Keratinocyte (primary cell): ENCODE data around the gene SIMC1. TPM values are rescaled to one million over a fixed set of nuclear protein-coding genes. Genes with fewer than 3 reads are reported as not detected.
A peak's percentile ranks its signal among the peaks of the same experiment; 100 is the strongest.

Experiments used
- DNase-seq: peaks from one replicate; pipeline ENCODE4 v3.0.0-alpha.2; 2011; ENCODE audit warnings: low read depth, missing footprints, low spot score
- FAIRE-seq: peaks from 2 replicates; lab custom pipeline; 2011; peaks lifted over from hg19 to GRCh38; lab: Jason Lieb, UNC
- H2AFZ ChIP-seq: 2 replicates; pipeline ENCODE4 v1.6.0; 2012; ENCODE audit warnings: low read length, control low read depth, inconsistent platforms; ENCODE audit not compliant: control insufficient read depth
- H3K27ac ChIP-seq: 2 replicates; pipeline ENCODE4 v1.5.1; 2011; ENCODE audit warnings: low read length; ENCODE audit not compliant: control insufficient read depth, insufficient read depth
- H3K27me3 ChIP-seq: 3 replicates; pipeline ENCODE4 v1.6.0; 2011; ENCODE audit warnings: low read length; ENCODE audit not compliant: control insufficient read depth, insufficient read depth; ENCODE audit errors: extremely low read depth
- H3K36me3 ChIP-seq, 2 experiments: 2 replicates in 1 of 2; 3 replicates in 1 of 2; pipeline ENCODE4 v1.5.1; 2011; ENCODE audit warnings: low read length in 2 of 2, mild to moderate bottlenecking in 1 of 2; ENCODE audit not compliant: control insufficient read depth in 2 of 2, insufficient read depth in 2 of 2; ENCODE audit errors: extremely low read depth in 1 of 2
- H3K4me1 ChIP-seq: 3 replicates; pipeline ENCODE4 v1.5.1; 2011; ENCODE audit warnings: low read length; ENCODE audit not compliant: control insufficient read depth, insufficient read depth; ENCODE audit errors: extremely low read depth
- H3K4me2 ChIP-seq: 3 replicates; pipeline ENCODE4 v1.6.0; 2011; ENCODE audit warnings: low read depth, low read length; ENCODE audit not compliant: control insufficient read depth, insufficient read depth; ENCODE audit errors: extremely low read depth
- H3K4me3 ChIP-seq, 3 experiments: fragments of 200-600 bp in 1 of 3; sonication (generic) in 1 of 3; 2 replicates in 2 of 3; 3 replicates in 1 of 3; pipeline ENCODE4 v1.5.1; 2011 to 2016; ENCODE audit warnings: low read length in 3 of 3, mild to moderate bottlenecking in 3 of 3, control low read depth in 2 of 3, inconsistent platforms in 1 of 3, low read depth in 1 of 3, mixed read lengths in 1 of 3, mixed run types in 1 of 3, moderate library complexity in 1 of 3; ENCODE audit not compliant: control insufficient read depth in 2 of 3, insufficient read depth in 2 of 3; ENCODE audit errors: extremely low read depth in 1 of 3
- H3K79me2 ChIP-seq: 2 replicates; pipeline ENCODE4 v1.6.0; 2012; ENCODE audit warnings: low read length; ENCODE audit not compliant: control insufficient read depth, insufficient read depth
- H3K9ac ChIP-seq: 3 replicates; pipeline ENCODE4 v1.6.0; 2011; ENCODE audit warnings: low read length; ENCODE audit not compliant: control insufficient read depth, insufficient read depth; ENCODE audit errors: extremely low read depth
- H3K9me1 ChIP-seq: 3 replicates; pipeline ENCODE4 v1.6.0; 2011; ENCODE audit warnings: low read length; ENCODE audit not compliant: control insufficient read depth, insufficient read depth; ENCODE audit errors: extremely low read depth
- H3K9me3 ChIP-seq: 2 replicates; pipeline ENCODE4 v1.5.1; 2012; ENCODE audit warnings: low read depth, low read length; ENCODE audit not compliant: control insufficient read depth
- H4K20me1 ChIP-seq: 3 replicates; pipeline ENCODE4 v1.6.0; 2011; ENCODE audit warnings: low read length; ENCODE audit not compliant: control insufficient read depth, insufficient read depth; ENCODE audit errors: extremely low read depth
- EZH2 ChIP-seq: IDR thresholded peaks from one replicate; pipeline ENCODE4 v1.6.1; 2012; ENCODE audit warnings: inconsistent platforms, mild to moderate bottlenecking, low read length, moderate library complexity
- dilution Hi-C: fragments of 300-500 bp; cut with MboI; formaldehyde crosslinking; loops from one replicate; pipeline ENCODE4 v1.7.0; 2020; ENCODE audit warnings: low sequenced_read_pairs; ENCODE audit not compliant: extremely low pct_ligation_motif_present
- polyA plus RNA-seq, 5 experiments: library from polyadenylated mRNA; depleted of rRNA in 3 of 5; stranded (reverse) in 3 of 5; stranded (forward) in 1 of 5; unstranded in 1 of 5; fragments of >200 nt; gene quantifications; 1 replicate in 1 of 5; 2 replicates in 3 of 5; 3 replicates in 1 of 5; pipeline versions ENCODE4 v1.2.1 to v1.2.3, GENCODE V29; 2011 to 2012; ENCODE audit warnings: missing spikeins in 2 of 5, low read depth in 1 of 5, low replicate concordance in 1 of 5
- TF ChIP-seq, protein P1 (sequence below), 3 experiments: IDR thresholded peaks in 1 of 3; conservative IDR thresholded peaks in 1 of 3; optimal IDR thresholded peaks in 1 of 3; 2 replicates in 2 of 3; 3 replicates in 1 of 3; pipeline versions ENCODE3 to v1.5.1; 2011; ENCODE audit warnings: low read length in 3 of 3, mild to moderate bottlenecking in 3 of 3, moderate library complexity in 2 of 3, control low read depth in 1 of 3, inconsistent platforms in 1 of 3; ENCODE audit not compliant: insufficient read depth in 2 of 3; ENCODE audit errors: extremely low read depth in 1 of 3

The SIMC1 gene
- polyA plus RNA-seq, 1 donor (not counting 4 experiments of a cell fraction or from before 2014, with no cell fraction given) = 5.2 TPM

DNA sequence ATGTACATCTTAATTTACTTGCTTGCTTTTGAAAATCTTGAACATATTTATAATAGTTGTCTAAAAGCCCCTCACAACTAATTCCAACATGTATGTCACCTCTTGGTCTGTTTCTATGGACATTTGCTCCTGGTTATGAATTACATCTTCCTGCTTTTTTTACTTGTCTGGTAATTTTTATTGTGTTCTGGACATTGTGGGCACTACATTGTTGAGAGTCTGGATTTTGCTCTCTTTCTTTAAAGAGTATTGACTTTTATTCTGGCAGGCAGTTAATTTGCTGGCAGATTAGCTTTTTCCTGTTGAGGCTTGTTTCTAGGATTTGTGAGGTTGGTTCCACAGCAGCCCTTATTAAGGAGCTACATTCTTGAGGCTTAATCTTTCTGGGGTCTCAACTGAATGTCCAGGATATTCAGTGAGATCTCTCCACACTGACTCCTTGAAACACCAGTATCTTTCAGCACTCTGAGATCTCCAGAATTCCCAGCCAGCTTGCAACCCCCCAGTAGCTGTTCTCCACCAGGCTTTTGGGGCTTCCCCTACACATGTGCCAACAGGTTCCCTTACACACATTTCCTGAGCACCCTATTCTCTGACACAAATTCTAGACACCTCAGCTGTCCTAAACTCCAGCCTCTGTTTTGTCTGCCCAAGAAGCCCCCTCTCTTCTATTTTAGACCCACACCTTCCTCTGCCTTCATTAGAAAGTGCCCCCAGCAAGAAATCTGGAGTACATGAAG is 96.0 kb downstream of the SIMC1 start:
- Histone ChIP-seq H3K9me1 (no peaks in the 10 kb centered on the region), H3K4me2 (peak overlapping the region; percentile 58), H3K27ac (peak overlapping the region; percentile 36), H4K20me1 (no peaks in the 10 kb centered on the region), H3K4me1 (peaks cover 6% of the 10 kb centered on the region), H3K9me3 (no peaks in the 10 kb centered on the region), H3K9ac (no peak overlapping the region), H3K36me3 (peaks cover 1 to 6% of the 10 kb centered on the region in 2 experiments), H3K27me3 (no peaks in the 10 kb centered on the region), H2AFZ (no peak overlapping the region), H3K79me2 (no peaks in the 10 kb centered on the region), H3K4me3 (no peak overlapping the region)
- DNase-seq = peak; percentile 15
- FAIRE-seq = no peak
- dilution Hi-C loops = no loop called here
- no peak for TF ChIP-seq EZH2
- TF ChIP-seq, protein P1, sequence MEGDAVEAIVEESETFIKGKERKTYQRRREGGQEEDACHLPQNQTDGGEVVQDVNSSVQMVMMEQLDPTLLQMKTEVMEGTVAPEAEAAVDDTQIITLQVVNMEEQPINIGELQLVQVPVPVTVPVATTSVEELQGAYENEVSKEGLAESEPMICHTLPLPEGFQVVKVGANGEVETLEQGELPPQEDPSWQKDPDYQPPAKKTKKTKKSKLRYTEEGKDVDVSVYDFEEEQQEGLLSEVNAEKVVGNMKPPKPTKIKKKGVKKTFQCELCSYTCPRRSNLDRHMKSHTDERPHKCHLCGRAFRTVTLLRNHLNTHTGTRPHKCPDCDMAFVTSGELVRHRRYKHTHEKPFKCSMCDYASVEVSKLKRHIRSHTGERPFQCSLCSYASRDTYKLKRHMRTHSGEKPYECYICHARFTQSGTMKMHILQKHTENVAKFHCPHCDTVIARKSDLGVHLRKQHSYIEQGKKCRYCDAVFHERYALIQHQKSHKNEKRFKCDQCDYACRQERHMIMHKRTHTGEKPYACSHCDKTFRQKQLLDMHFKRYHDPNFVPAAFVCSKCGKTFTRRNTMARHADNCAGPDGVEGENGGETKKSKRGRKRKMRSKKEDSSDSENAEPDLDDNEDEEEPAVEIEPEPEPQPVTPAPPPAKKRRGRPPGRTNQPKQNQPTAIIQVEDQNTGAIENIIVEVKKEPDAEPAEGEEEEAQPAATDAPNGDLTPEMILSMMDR (optimal IDR thresholded peaks at IDR 0.05 in 1 of 3, IDR thresholded peaks at IDR 0.05 in 1 of 3, conservative IDR thresholded peaks at IDR 0.05 in 1 of 3; ENCODE audit: extremely low read depth in 1 of 3, insufficient read depth in 2 of 3, low read length in 3 of 3) = no peak

DNA sequence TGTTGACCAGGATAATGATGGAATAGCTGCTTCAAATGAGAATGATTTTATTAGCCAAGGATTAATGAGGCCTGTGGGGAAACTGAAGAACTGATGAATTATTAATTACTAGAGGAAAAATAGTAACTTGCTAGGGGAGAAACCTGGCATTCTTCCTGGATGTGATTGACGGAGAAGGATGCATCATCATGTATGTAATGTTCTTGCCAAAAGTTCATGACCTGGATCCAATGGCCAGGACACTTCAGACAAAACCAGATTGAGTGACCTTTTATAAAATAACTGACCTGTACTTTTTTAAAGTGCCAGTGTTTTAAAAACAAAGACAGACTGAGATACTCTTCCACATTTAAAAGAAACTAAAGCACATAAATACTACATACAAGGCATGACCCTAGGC is 99.7 kb downstream of the SIMC1 start:
- Histone ChIP-seq H3K4me1 (peaks cover 6% of the 10 kb centered on the region), H4K20me1 (no peaks in the 10 kb centered on the region), H3K27me3 (no peaks in the 10 kb centered on the region), H3K9ac (no peak overlapping the region), H2AFZ (no peak overlapping the region), H3K36me3 (peaks cover 4 to 6% of the 10 kb centered on the region in 2 experiments), H3K27ac (no peak overlapping the region), H3K4me3 (no peak overlapping the region), H3K9me1 (no peaks in the 10 kb centered on the region), H3K4me2 (no peak overlapping the region), H3K9me3 (no peaks in the 10 kb centered on the region), H3K79me2 (no peaks in the 10 kb centered on the region)
- no peak for DNase-seq
- FAIRE-seq = no peak
- dilution Hi-C loops = no loop called here
- TF ChIP-seq EZH2 = no peak
- TF ChIP-seq, protein P1 (optimal IDR thresholded peaks at IDR 0.05 in 1 of 3, IDR thresholded peaks at IDR 0.05 in 1 of 3, conservative IDR thresholded peaks at IDR 0.05 in 1 of 3; ENCODE audit: extremely low read depth in 1 of 3, insufficient read depth in 2 of 3, low read length in 3 of 3) = no peak
